ENCODE measurements around the gene THYN1. TPM values are rescaled to one million over a fixed set of nuclear protein-coding genes. Genes with fewer than 3 reads are reported as not detected.

THYN1 gene
- total RNA-seq, 1 donor from 2014 or later, result 58.8 TPM

DNA sequence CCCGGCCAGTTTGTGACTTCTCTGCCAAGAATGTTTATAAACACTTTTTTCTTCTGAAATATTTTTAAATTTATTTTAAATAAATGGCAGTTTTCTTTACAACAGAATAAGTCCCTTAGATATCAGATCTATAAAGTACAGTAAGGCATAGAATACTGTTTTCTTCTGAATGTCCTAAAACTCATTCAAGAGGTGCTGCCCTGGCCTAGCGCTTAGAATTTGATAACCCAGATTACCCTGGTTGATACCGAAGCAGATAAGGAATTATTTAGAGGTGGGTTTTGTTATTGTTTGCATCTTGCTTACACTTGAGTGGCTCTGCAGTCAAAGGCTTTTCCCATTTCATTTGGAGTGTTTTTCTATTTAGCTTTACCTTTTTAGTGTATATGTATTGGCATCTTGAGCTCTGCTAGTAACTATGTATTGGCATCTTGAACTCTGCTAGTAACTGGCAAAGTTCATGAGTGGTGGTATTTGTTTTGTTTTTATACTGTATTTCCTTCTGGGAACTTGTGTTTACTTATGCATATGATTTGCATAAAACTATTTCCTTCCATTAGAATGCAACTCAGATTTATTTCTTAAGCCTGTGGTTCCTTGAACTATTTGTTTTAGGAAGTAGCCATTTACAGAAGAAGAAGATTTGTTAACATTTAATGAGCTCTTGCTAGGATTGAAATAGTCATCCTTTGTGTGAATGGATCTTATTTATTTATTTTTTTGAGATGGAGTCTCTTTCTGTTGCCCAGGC lies 1.5 kb upstream of the THYN1 start:
- Mint-ChIP-seq H3K27me3 (ENCODE audit: insufficient read depth) (no peaks in the 10 kb centered on the region), H3K9me3 (no peaks in the 10 kb centered on the region), H3K4me1 (ENCODE audit: low read depth) (peaks cover 35% of the 10 kb centered on the region), H3K36me3 (ENCODE audit: low read depth) (peaks cover 10% of the 10 kb centered on the region), H3K4me3 (peak overlapping the region; percentile 94), H3K27ac (no peak overlapping the region)
- DNase-seq (ENCODE audit: low spot score), result no peak
- intact Hi-C loops (cut with micrococcal nuclease), result loop anchor here (5.0 kb wide), 1 partner anchor 158 kb away; the partner anchor contains the start of gene B3GAT1

DNA sequence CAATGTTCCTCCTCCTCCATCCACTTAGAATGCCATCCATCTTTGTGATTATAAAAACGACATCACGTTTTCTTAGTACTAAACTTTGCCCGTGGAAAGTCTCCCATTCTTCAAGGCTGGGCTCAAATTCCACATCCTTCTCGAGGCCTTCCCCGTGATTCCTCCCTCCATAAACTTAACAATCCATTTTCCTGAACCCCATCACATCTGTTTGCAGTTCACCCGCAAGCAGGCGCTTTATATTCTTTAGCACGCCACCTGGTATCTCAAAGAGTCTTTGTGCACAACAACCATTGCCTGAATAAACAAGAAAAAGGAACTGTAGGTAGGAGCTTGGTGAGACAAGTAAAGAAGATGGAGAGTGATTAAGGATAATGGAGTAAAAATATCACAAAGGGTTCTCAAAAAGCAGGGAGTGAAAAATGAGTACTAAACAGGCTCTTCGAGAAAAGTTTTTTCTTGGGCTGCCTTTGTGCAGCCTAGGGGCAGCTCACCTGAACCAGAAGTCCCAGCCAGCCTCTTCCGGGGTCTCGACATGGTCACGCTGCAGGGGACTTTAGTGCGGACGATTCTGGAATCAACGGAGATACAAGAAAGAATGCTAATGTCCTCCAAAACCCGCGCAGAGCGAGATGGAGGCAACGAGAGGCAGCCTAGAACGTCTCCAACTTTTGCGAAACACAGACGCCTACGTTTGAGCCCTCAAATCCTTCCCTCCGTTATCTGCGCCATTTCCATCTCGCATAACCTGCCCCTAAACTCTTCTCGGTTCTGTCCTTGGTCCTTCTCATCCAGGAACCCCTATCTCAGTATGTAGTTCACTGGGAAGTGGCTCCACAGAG lies 585 bp downstream of the THYN1 start:
- Mint-ChIP-seq H3K4me1 (ENCODE audit: low read depth) (peaks cover 47% of the 10 kb centered on the region), H3K27me3 (ENCODE audit: insufficient read depth) (no peaks in the 10 kb centered on the region), H3K27ac (peak overlapping the region; percentile 86), H3K9me3 (no peaks in the 10 kb centered on the region), H3K4me3 (peak overlapping the region; percentile 94), H3K36me3 (ENCODE audit: low read depth) (peaks cover 20% of the 10 kb centered on the region)
- no peak for DNase-seq (ENCODE audit: low spot score)
- intact Hi-C loops (cut with micrococcal nuclease), result loop anchor here (1.0 to 5.0 kb wide), 8 partner anchors 23 to 324 kb away; partner anchors contain the start of genes B3GAT1, GLB1L2, JAM3 and VPS26B

DNA sequence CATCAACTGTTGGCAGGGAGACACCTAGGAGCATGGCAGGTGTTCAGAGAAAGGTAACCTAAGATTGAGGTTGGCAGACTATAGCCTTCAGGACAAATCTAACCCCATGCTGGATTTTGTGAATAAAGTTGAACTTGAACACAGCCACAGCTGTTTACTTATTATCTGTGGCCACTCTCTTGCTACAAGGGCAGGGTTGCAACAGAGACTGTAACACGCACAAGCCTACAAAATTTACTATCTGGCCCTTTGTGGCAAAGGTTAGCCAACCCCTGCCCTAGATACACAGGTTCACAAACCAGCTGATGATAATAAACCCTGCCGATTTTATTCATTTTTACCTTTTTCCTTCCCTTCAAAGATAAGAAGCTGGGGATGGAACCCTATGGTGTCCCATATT lies 2.5 kb downstream of the THYN1 start:
- Mint-ChIP-seq H3K27ac (no peak overlapping the region), H3K27me3 (ENCODE audit: insufficient read depth) (no peaks in the 10 kb centered on the region), H3K4me3 (no peak overlapping the region), H3K36me3 (ENCODE audit: low read depth) (peaks cover 30% of the 10 kb centered on the region), H3K4me1 (ENCODE audit: low read depth) (peaks cover 40% of the 10 kb centered on the region), H3K9me3 (no peaks in the 10 kb centered on the region)
- no peak for DNase-seq (ENCODE audit: low spot score)
- intact Hi-C loops (cut with micrococcal nuclease), result loop anchor here (5.0 kb wide), 1 partner anchor 162 kb away; the partner anchor contains the start of gene B3GAT1

GRCh38 chr11:134250246-134250645 lies 2.9 kb downstream of the THYN1 start:
- Mint-ChIP-seq H3K27me3 (ENCODE audit: insufficient read depth) (no peaks in the 10 kb centered on the region), H3K36me3 (ENCODE audit: low read depth) (peaks cover 30% of the 10 kb centered on the region), H3K27ac (no peak overlapping the region), H3K9me3 (no peaks in the 10 kb centered on the region), H3K4me3 (no peak overlapping the region), H3K4me1 (ENCODE audit: low read depth) (peaks cover 36% of the 10 kb centered on the region)
- DNase-seq (ENCODE audit: low spot score), result no peak
- intact Hi-C loops (cut with micrococcal nuclease), result loop anchor here (5.0 kb wide), 1 partner anchor 162 kb away; the partner anchor contains the start of gene B3GAT1

GRCh38 chr11:134248910-134249480 lies 4.2 kb downstream of the THYN1 start:
- Mint-ChIP-seq H3K36me3 (ENCODE audit: low read depth) (peaks cover 37% of the 10 kb centered on the region), H3K27me3 (ENCODE audit: insufficient read depth) (no peaks in the 10 kb centered on the region), H3K27ac (peak overlapping the region; percentile 61), H3K9me3 (no peaks in the 10 kb centered on the region), H3K4me1 (ENCODE audit: low read depth) (peaks cover 26% of the 10 kb centered on the region), H3K4me3 (no peak overlapping the region)
- DNase-seq (ENCODE audit: low spot score), result no peak
- intact Hi-C loops (cut with micrococcal nuclease), result no loop called here

DNA sequence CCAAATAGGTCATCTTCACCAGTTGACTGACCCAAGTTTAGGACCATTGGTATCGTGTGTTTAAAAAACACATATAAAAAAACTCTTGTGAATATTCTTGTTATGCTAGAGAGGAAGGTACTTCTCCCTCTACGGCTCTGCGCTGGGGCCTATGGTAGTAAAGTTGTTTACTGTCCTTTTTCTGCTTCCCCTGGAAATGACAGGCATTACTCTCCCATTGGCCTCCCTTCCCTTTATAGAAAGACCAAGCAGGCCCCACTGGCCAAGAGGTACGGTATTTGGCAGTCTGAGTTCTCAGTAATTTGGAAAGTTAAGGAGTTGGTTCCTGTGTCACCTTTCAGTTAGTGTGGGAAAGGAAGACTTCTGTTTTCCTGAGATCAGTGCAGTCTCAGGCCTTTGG lies 6.5 kb downstream of the THYN1 start:
- Mint-ChIP-seq H3K9me3 (no peaks in the 10 kb centered on the region), H3K4me1 (ENCODE audit: low read depth) (peaks cover 14% of the 10 kb centered on the region), H3K27me3 (ENCODE audit: insufficient read depth) (no peaks in the 10 kb centered on the region), H3K27ac (no peak overlapping the region), H3K4me3 (no peak overlapping the region), H3K36me3 (ENCODE audit: low read depth) (peaks cover 45% of the 10 kb centered on the region)
- no peak for DNase-seq (ENCODE audit: low spot score)
- intact Hi-C loops (cut with micrococcal nuclease), result no loop called here

DNA sequence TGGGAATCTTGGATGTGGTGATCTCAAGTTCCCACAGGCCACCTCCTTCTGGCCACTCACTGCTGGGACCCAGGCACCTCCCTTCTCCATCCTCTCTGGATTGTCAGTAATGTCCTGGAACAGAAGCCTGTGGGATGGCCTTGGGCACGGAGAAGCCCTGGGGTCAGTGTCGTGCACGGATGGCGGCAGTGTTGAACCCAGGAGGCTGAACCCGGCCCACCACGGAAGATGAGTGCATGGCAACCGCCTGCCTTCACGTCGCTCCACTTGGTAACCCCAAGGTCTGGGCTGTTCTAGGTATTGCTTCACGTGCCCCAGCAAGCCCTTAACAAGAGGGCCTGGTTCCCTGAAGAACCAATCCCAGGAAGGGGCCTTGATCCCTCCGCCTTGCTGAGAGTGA lies 7.1 kb downstream of the THYN1 start:
- intact Hi-C loops (cut with micrococcal nuclease), result no loop called here
- Mint-ChIP-seq H3K4me3 (no peak overlapping the region), H3K27me3 (ENCODE audit: insufficient read depth) (no peaks in the 10 kb centered on the region), H3K27ac (no peak overlapping the region), H3K36me3 (ENCODE audit: low read depth) (peaks cover 45% of the 10 kb centered on the region), H3K4me1 (ENCODE audit: low read depth) (peaks cover 12% of the 10 kb centered on the region), H3K9me3 (no peaks in the 10 kb centered on the region)
- no peak for DNase-seq (ENCODE audit: low spot score)

- DNase-seq (ENCODE audit: low spot score), result no peak
- Mint-ChIP-seq H3K27ac (no peak overlapping the region), H3K9me3 (no peaks in the 10 kb centered on the region), H3K36me3 (ENCODE audit: low read depth) (peaks cover 45% of the 10 kb centered on the region), H3K27me3 (ENCODE audit: insufficient read depth) (no peaks in the 10 kb centered on the region), H3K4me3 (no peak overlapping the region), H3K4me1 (ENCODE audit: low read depth) (peaks cover 12% of the 10 kb centered on the region)
- intact Hi-C loops (cut with micrococcal nuclease), result no loop called here
Observed at GRCh38 chr11:134245434-134245833, 7.7 kb downstream of the THYN1 start.

DNA sequence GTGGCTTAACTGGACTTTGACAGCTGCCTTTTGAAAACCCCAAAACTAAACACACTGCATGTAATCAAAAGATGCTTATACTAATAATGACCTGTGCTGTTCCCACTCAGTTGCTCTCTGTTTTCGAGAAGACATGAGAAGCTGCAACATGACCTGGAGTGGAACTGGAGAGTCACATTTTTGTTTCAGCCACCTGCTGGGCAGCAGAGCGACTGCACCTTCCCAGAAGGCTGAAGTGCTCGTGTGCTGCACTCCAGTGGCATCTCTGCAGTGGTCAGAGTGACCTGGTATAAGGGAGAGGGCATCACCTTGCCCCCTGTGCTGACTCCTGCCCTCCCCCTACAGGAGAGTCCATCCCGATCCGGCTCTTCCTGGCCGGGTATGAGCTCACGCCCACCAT lies 8.6 kb downstream of the THYN1 start:
- H3K27me3 Mint-ChIP-seq (ENCODE audit: insufficient read depth), result no peaks in the 10 kb centered on the region
- H3K9me3 Mint-ChIP-seq, result no peaks in the 10 kb centered on the region
- no peak overlapping the region for H3K27ac Mint-ChIP-seq
- intact Hi-C loops (cut with micrococcal nuclease), result loop anchor here (1.0 kb wide), 3 partner anchors 19 to 194 kb away; no protein-coding TSS in a partner anchor
- peaks cover 12% of the 10 kb centered on the region for H3K4me1 Mint-ChIP-seq (ENCODE audit: low read depth)
- no peak overlapping the region for H3K4me3 Mint-ChIP-seq
- DNase-seq (ENCODE audit: low spot score), result no peak
- H3K36me3 Mint-ChIP-seq (ENCODE audit: low read depth), result peaks cover 45% of the 10 kb centered on the region

DNA sequence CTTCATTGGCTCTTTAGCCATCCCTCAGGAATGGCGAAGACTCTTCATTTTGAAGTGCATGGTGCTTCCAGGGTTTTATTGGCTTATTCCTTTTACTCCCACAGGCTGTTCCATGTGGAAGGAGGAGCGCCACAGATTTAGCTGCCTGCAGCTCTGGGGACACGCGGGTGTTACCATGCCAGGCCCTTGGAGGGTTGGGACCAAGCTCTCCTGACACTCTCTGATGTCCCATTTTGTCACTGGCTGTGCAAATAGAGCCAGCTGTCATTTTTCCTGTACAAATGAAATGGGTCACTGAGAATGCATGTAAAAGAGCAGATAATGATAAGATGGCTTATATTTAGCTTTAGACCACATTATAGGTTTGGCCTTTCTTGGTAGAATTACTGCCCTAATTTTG lies 9.2 kb downstream of the THYN1 start:
- H3K27ac Mint-ChIP-seq, result no peak overlapping the region
- no peaks in the 10 kb centered on the region for H3K9me3 Mint-ChIP-seq
- H3K4me3 Mint-ChIP-seq, result no peak overlapping the region
- intact Hi-C loops (cut with micrococcal nuclease), result loop anchor here (1.0 kb wide), 3 partner anchors 19 to 194 kb away; no protein-coding TSS in a partner anchor
- H3K4me1 Mint-ChIP-seq (ENCODE audit: low read depth), result peaks cover 6% of the 10 kb centered on the region
- H3K27me3 Mint-ChIP-seq (ENCODE audit: insufficient read depth), result no peaks in the 10 kb centered on the region
- no peak for DNase-seq (ENCODE audit: low spot score)
- H3K36me3 Mint-ChIP-seq (ENCODE audit: low read depth), result peaks cover 40% of the 10 kb centered on the region

GRCh38 chr11:134242376-134242775 lies 10.8 kb downstream of the THYN1 start:
- Mint-ChIP-seq H3K36me3 (ENCODE audit: low read depth) (peaks cover 37% of the 10 kb centered on the region), H3K4me3 (no peak overlapping the region), H3K9me3 (no peaks in the 10 kb centered on the region), H3K4me1 (ENCODE audit: low read depth) (no peaks in the 10 kb centered on the region), H3K27ac (no peak overlapping the region), H3K27me3 (ENCODE audit: insufficient read depth) (no peaks in the 10 kb centered on the region)
- DNase-seq (ENCODE audit: low spot score), result no peak
- intact Hi-C loops (cut with micrococcal nuclease), result no loop called here

GRCh38 chr11:134240592-134240991 lies 12.6 kb downstream of the THYN1 start:
- Mint-ChIP-seq H3K4me3 (no peak overlapping the region), H3K4me1 (ENCODE audit: low read depth) (no peaks in the 10 kb centered on the region), H3K27me3 (ENCODE audit: insufficient read depth) (no peaks in the 10 kb centered on the region), H3K9me3 (no peaks in the 10 kb centered on the region), H3K36me3 (ENCODE audit: low read depth) (peaks cover 35% of the 10 kb centered on the region), H3K27ac (no peak overlapping the region)
- intact Hi-C loops (cut with micrococcal nuclease), result no loop called here
- no peak for DNase-seq (ENCODE audit: low spot score)

DNA sequence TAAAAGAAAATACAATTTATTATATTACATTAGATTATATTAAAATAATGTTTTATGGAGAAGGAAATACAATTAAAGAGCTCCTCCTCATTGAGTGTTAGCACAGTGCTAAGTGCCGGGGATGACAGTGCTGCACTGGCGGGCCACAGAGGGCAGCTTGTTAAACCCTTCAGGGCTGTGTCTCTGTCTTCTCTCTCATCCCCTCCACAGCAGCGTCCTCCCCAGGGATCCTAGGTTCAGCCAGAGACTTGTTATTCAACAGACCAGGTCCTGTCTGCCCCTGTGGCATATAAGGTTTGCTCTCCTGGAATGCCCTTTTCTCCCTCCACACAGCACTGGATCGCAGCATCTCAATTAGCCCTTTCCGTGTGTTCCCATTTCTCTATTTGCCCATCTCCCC lies 14.2 kb downstream of the THYN1 start:
- Mint-ChIP-seq H3K36me3 (ENCODE audit: low read depth) (peaks cover 33% of the 10 kb centered on the region), H3K9me3 (no peaks in the 10 kb centered on the region), H3K27me3 (ENCODE audit: insufficient read depth) (no peaks in the 10 kb centered on the region), H3K27ac (no peak overlapping the region), H3K4me1 (ENCODE audit: low read depth) (no peaks in the 10 kb centered on the region), H3K4me3 (no peak overlapping the region)
- no peak for DNase-seq (ENCODE audit: low spot score)
- intact Hi-C loops (cut with micrococcal nuclease), result no loop called here

Data from activated T-helper 1 cell treated with anti-CD3 and anti-CD28 coated beads, Interleukin-12 subunit alpha, Interleukin-12 subunit beta, Interleukin-2, Interleukin-4 antibody, amounts not matched to agents 30 ng/mL and 10 ng/mL and 1 ng/mL, durations not matched to agents 14 hours and 24 hours and 36 hours (primary cell).